ENCODE results near the gene PVALEF. TPM values are rescaled to one million over a fixed set of nuclear protein-coding genes. Genes with fewer than 3 reads are reported as not detected.
"Not testable (repeated sequence)": the region's sequence is repeated elsewhere in the genome, so short reads cannot be mapped to it uniquely, and the experiment has no call there.

PVALEF gene
- total RNA-seq, 1 experiment from 2014 or later = not detected

- CTCF ChIA-PET = no interaction called here
- POLR2A ChIA-PET = no interaction called here
- Histone ChIP-seq H3K4me1 (ENCODE audit: control insufficient read depth, insufficient read depth, low read length) (peaks cover 13% of the 10 kb centered on the region), H3K27ac (ENCODE audit: low read length) (peak overlapping the region; percentile 80), H3K27me3 (ENCODE audit: control insufficient read depth, insufficient read depth, low read length) (no peaks in the 10 kb centered on the region), H3K4me3 (ENCODE audit: low read depth in 2 of 2, low read length in 2 of 2) (peak overlapping the region; percentile 45 to 60), H3K36me3 (ENCODE audit: control insufficient read depth, insufficient read depth, low read length) (no peaks in the 10 kb centered on the region), H3K9me3 (ENCODE audit: control insufficient read depth, insufficient read depth, low read depth, low read length) (no peaks in the 10 kb centered on the region)
- BruUV-seq (replicated peaks) = no TSS peak
- intact Hi-C loops (cut with micrococcal nuclease; ENCODE audit: unreplicated experiment) = no loop called here
- ATAC-seq (no peak), DNase-seq (ENCODE audit: low read depth, low spot score) (no peak)
- TF ChIP-seq TCF7L2 (IDR thresholded peaks at IDR 0.05; ENCODE audit: low read depth, low read length) (no peak), REST (IDR thresholded peaks at IDR 0.05; ENCODE audit: insufficient read depth in 1 of 2, low read depth in 2 of 2, low read length in 1 of 2) (no peak), POLR2AphosphoS5 (IDR thresholded peaks at IDR 0.05; ENCODE audit: low read depth, low read length) (no peak), SIN3A (IDR thresholded peaks at IDR 0.05; ENCODE audit: borderline replicate concordance, insufficient read depth, low read depth, low read length) (no peak), CTCF (IDR thresholded peaks at IDR 0.05) (no peak)
- in situ Hi-C loops (cut with HindIII; ENCODE audit: low pct_unique_long_range_greater_than_20kb, low sequenced_read_pairs) = no loop called here
Observed at GRCh38 chr17:81223762-81224130, 58.4 kb downstream of the PVALEF start.

DNA sequence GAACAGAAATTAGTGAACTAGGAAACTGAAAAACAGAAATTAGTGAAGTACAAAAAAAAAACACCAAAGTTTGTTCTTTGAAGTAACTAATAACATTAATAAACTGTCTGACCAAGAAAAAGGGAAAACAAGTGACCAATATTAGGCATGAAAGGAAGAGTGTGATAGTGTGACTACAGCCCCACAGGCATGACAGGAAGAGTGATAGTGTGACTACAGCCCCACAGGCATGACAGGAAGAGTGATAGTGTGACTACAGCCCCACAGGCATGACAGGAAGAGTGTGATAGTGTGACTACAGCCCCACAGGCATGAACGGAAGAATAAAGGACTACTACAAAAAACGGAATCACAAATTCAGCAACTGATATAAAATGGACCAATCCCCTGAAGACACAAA, 62.3 kb downstream of the PVALEF start:
- H3K27me3 ChIP-seq (ENCODE audit: control insufficient read depth, insufficient read depth, low read length); ATAC-seq; H3K9me3 ChIP-seq (ENCODE audit: control insufficient read depth, insufficient read depth, low read depth, low read length); intact Hi-C loops (cut with micrococcal nuclease; ENCODE audit: unreplicated experiment); H3K27ac ChIP-seq (ENCODE audit: low read length); POLR2A ChIA-PET; BruUV-seq (replicated peaks); H3K36me3 ChIP-seq (ENCODE audit: control insufficient read depth, insufficient read depth, low read length); CTCF ChIA-PET; DNase-seq (ENCODE audit: low read depth, low spot score); in situ Hi-C loops (cut with HindIII; ENCODE audit: low pct_unique_long_range_greater_than_20kb, low sequenced_read_pairs); H3K4me3 ChIP-seq (ENCODE audit: low read depth in 2 of 2, low read length in 2 of 2); H3K4me1 ChIP-seq (ENCODE audit: control insufficient read depth, insufficient read depth, low read length): not testable (repeated sequence)

- in situ Hi-C loops (cut with HindIII; ENCODE audit: low pct_unique_long_range_greater_than_20kb, low sequenced_read_pairs) = no loop called here
- no peak for ATAC-seq
- no TSS peak for BruUV-seq (replicated peaks)
Observed at GRCh38 chr17:81228420-81228819, 63.1 kb downstream of the PVALEF start.

More at GRCh38 chr17:81228420-81228819, 63.1 kb downstream of the PVALEF start:
- TF ChIP-seq REST (IDR thresholded peaks at IDR 0.05; ENCODE audit: insufficient read depth in 1 of 2, low read depth in 2 of 2, low read length in 1 of 2) (no peak), SIN3A (IDR thresholded peaks at IDR 0.05; ENCODE audit: borderline replicate concordance, insufficient read depth, low read depth, low read length) (no peak), POLR2AphosphoS5 (IDR thresholded peaks at IDR 0.05; ENCODE audit: low read depth, low read length) (no peak), CTCF (IDR thresholded peaks at IDR 0.05) (no peak), TCF7L2 (IDR thresholded peaks at IDR 0.05; ENCODE audit: low read depth, low read length) (no peak)
- no peak for DNase-seq (ENCODE audit: low read depth, low spot score)
- no peak overlapping the region for H3K4me3 ChIP-seq (ENCODE audit: low read depth in 2 of 2, low read length in 2 of 2)
- H3K27me3 ChIP-seq (ENCODE audit: control insufficient read depth, insufficient read depth, low read length) = no peaks in the 10 kb centered on the region
- intact Hi-C loops (cut with micrococcal nuclease; ENCODE audit: unreplicated experiment) = no loop called here
- no peaks in the 10 kb centered on the region for H3K9me3 ChIP-seq (ENCODE audit: control insufficient read depth, insufficient read depth, low read depth, low read length)
- H3K27ac ChIP-seq (ENCODE audit: low read length) = no peak overlapping the region
- peaks cover 4% of the 10 kb centered on the region for H3K4me1 ChIP-seq (ENCODE audit: control insufficient read depth, insufficient read depth, low read length)
- POLR2A ChIA-PET = no interaction called here
- no peaks in the 10 kb centered on the region for H3K36me3 ChIP-seq (ENCODE audit: control insufficient read depth, insufficient read depth, low read length)
- CTCF ChIA-PET = interaction anchor here (0.6 to 0.7 kb wide), 2 partner anchors 176 to 286 kb away, joined by 3 to 5 read pairs; no protein-coding TSS in a partner anchor

All from Panc1 (cell line).